ENCODE results near the gene PPP1R3D.
A peak's percentile ranks its signal among the peaks of the same experiment; 100 is the strongest.

Gene PPP1R3D

GRCh38 chr20:59925899-59926298, 14.2 kb downstream of the PPP1R3D start:
- no peaks in the 10 kb centered on the region for H3K9me3 ChIP-seq (ENCODE audit: control insufficient read depth, insufficient read depth, low read depth, low read length)
- H3K4me3 ChIP-seq (ENCODE audit: low read depth, low read length) = no peak overlapping the region
- TF ChIP-seq HIC1 (tag by site-specific recombination; IDR thresholded peaks at IDR 0.05) (no peak), ZNF214 (tag by site-specific recombination; IDR thresholded peaks at IDR 0.05; ENCODE audit: borderline replicate concordance) (no peak), ZNF184 (tag by site-specific recombination; IDR thresholded peaks at IDR 0.05) (no peak), ZNF155 (tag by site-specific recombination; IDR thresholded peaks at IDR 0.05) (no peak), ZNF561 (tag by site-specific recombination; IDR thresholded peaks at IDR 0.05; ENCODE audit: borderline replicate concordance) (peak; percentile 60; the same call in 1 of the 2 replicates), PRDM6 (tag by site-specific recombination; IDR thresholded peaks at IDR 0.05) (peak; percentile 83), OSR2 (tag by site-specific recombination; IDR thresholded peaks at IDR 0.05) (peak; percentile 21; the same call in 1 of the 2 replicates), ZNF692 (tag by site-specific recombination; IDR thresholded peaks at IDR 0.05) (no peak), ZNF239 (tag by site-specific recombination; IDR thresholded peaks at IDR 0.05) (no peak), WT1 (tag by site-specific recombination; IDR thresholded peaks at IDR 0.05) (peak; percentile 64), KLF16 (tag by site-specific recombination; IDR thresholded peaks at IDR 0.05) (no peak)
- H3K27ac ChIP-seq (ENCODE audit: extremely low read depth, low read depth, low read length) = no peak overlapping the region
- ChIA-PET CTCF (interaction anchor here (0.6 to 2.1 kb wide), 3 partner anchors 9 to 156 kb away, joined by 3 to 11 read pairs (median 3); no protein-coding TSS in a partner anchor), POLR2A (interaction anchor here (1.2 kb wide), 1 partner anchor 14 kb away, joined by 5 read pairs; the partner anchor contains the start of genes FAM217B and PPP1R3D)
- H3K36me3 ChIP-seq (ENCODE audit: control insufficient read depth in 2 of 2, insufficient read depth in 1 of 2, low read length in 2 of 2) = no peaks in the 10 kb centered on the region
- H3K4me1 ChIP-seq (ENCODE audit: control insufficient read depth, insufficient read depth, low read length) = peaks cover 31% of the 10 kb centered on the region

- ChIA-PET CTCF (interaction anchor here (0.7 to 2.1 kb wide), 2 partner anchors 10 to 11 kb away, joined by 3 to 11 read pairs; no protein-coding TSS in a partner anchor), POLR2A (interaction anchor here (1.2 kb wide), 1 partner anchor 15 kb away, joined by 5 read pairs; the partner anchor contains the start of genes FAM217B and PPP1R3D)
- Histone ChIP-seq H3K27ac (ENCODE audit: extremely low read depth, low read depth, low read length) (no peak overlapping the region), H3K9me3 (ENCODE audit: control insufficient read depth, insufficient read depth, low read depth, low read length) (no peaks in the 10 kb centered on the region), H3K36me3 (ENCODE audit: control insufficient read depth in 2 of 2, insufficient read depth in 1 of 2, low read length in 2 of 2) (no peaks in the 10 kb centered on the region), H3K4me3 (ENCODE audit: low read depth, low read length) (no peak overlapping the region), H3K4me1 (ENCODE audit: control insufficient read depth, insufficient read depth, low read length) (peaks cover 31% of the 10 kb centered on the region)
- TF ChIP-seq ZNF645 (tag by site-specific recombination; IDR thresholded peaks at IDR 0.05) (no peak), ZNF521 (tag by site-specific recombination; IDR thresholded peaks at IDR 0.05) (no peak), ZNF394 (tag by site-specific recombination; IDR thresholded peaks at IDR 0.05; ENCODE audit: borderline replicate concordance) (no peak), ZNF518A (tag by site-specific recombination; conservative IDR thresholded peaks at IDR 0.05; ENCODE audit: low read depth) (no peak)
These were observed 14.7 kb downstream of the PPP1R3D start for GRCh38 chr20:59925359-59925758.
